NB4 (cell line): ENCODE results near the gene CDC20.

ENCODE experiments used
- CTCF ChIP-seq: IDR thresholded peaks from one replicate; pipeline ENCODE4 v1.5.1; 2012; ENCODE audit warnings: low read depth, low read length
- MAX ChIP-seq: IDR thresholded peaks from 2 replicates; pipeline ENCODE4 v1.6.1; 2011; ENCODE audit warnings: low read depth, low read length

GRCh38 chr1:43350976-43351375 is 7.8 kb upstream of the CDC20 start:
- TF ChIP-seq CTCF (no peak), MAX (no peak)
